GM19395 (cell line): ENCODE data around the gene CELF2.
"Not testable (repeated sequence)": the region's sequence is repeated elsewhere in the genome, so short reads cannot be mapped to it uniquely, and the experiment has no call there.

Source experiments
- ATAC-seq: cut with Tn5 transposase; IDR thresholded peaks from one replicate; pipeline ENCODE4 v1.9.1; 2021; ENCODE audit warnings: mild to moderate bottlenecking, moderate library complexity; ENCODE audit not compliant: unreplicated experiment

The CELF2 gene

DNA sequence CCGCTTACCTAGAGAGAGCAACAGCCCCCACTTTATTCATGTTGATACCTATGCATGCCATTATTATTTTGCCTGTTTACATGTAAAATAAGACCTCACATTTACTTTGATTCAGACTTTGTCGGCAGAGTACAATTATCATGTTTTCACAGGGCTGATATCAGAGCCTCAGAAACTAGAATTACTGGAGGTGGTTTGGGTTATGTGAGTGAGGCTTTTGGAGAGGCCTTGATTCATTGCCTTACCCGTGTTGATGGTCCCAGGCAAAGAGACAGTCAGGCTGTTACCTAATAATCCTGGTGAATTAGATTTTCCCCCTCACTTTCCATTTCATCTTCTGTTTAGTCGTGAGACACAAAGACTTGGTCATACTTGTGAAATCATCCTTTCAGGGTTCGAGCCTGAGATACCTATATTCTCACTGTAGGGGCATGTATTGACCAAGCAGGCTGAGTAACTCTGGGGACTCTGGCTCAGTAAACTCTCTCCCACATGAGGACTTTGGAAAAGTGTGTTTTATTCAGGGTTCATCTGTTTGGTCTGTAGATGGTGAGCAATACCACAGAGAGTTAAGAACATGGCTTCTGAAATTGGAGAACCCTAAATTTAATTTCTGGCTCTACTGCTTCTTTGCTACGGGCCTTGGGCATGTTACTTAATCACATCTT lies 150.9 kb downstream of the CELF2 start:
- ATAC-seq = no peak

DNA sequence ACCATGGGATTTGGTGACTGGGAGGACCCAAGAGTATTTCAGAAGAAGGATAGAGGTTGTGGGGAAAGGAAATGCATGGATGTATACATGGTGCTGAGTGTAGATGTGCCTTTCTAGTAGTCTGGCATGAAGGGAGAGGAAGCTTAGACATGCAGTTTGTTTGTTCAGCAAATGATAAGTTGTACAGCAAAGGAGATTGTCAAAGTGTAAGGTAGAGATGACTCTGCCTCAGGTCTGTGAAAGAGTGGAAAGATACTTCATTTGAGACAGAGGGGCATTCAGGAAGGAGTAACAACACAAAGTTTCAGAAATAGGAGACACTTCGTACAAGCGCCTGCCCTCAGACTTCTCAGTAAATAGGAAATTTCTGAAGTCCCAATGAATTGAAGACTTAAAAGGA lies 152.3 kb downstream of the CELF2 start:
- ATAC-seq = no peak

DNA sequence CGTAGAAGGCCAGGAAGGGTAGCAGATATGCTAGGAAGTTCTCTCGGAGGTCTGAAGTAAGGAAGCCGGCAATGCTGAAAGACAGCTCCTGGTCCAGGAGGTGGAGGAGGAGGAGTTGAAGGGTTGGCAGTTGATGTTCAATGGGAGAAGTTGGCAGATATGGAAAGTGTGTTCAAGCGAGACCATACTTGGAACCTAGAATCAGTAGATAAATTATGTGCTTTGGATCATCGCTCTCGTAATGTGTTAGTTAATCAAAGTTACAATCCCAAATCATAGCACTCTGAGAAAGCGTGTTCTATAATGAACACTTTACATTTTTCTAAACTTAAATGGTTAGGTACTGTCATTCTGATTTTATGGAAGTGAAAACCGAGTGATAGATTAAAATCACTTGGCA lies 152.9 kb downstream of the CELF2 start:
- no peak for ATAC-seq

DNA sequence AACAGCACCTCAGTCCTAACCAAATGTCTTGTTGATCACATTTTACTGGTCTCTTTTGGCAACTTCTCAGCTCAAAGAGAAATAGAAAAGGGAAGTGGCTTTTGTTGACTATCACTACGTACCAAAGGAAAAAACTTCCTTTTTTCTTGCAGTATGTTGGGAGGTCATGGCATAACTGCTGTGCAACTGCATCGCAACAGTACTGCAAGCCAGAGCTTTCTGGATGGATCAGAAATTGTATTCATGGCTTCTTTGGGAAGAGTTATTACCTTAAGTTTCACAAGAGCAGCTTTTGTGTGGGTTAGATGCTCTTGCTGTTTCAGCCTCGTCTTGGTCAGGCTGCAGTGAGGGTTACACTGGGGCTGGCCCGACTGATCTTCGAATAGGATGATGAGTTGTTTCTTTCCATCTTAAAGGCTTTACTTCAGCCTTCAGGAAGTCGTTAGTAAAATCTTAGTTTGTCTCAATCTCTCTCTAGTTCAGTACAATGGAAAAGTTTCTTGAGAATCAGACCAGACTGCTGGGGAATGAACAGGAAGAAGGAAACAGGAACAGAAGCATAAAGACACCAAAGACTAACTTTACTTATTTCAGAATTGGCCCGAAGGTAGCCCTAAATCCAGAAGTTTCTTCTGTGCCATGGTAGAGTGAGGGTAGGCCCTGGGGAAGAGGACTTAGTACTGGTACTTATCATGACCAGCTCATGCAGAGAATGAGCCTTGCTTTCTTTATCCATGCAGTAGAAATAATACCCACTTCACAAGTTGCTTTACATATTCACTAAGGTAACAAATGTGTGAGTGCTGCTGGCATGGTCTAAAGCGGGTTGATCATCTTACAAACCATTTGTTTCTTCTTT lies 153.6 kb downstream of the CELF2 start:
- ATAC-seq = peak; percentile 46

- no peak for ATAC-seq
These were observed 155.4 kb downstream of the CELF2 start for GRCh38 chr10:11173042-11173441.

DNA sequence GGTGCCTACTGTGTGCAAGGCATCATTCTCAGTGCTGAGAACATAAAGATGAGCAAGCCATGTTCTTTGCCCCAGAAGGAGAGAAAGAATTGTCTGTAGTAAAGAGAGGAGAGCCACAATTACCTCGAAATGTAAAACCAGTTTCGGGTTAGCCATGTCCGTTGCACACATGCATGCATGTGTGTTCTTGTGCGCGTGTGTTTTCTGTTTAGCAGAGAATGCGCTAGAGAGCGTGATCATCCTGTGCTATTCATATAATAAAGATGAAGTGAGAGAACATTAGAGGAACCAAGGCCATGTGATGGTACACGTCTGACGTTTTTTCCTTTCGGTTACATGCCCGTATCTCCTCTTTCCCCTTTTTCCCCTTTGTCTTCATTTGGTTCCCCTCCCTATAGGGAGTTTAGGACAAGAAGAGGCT lies 158.2 kb downstream of the CELF2 start:
- ATAC-seq = peak; percentile 40

DNA sequence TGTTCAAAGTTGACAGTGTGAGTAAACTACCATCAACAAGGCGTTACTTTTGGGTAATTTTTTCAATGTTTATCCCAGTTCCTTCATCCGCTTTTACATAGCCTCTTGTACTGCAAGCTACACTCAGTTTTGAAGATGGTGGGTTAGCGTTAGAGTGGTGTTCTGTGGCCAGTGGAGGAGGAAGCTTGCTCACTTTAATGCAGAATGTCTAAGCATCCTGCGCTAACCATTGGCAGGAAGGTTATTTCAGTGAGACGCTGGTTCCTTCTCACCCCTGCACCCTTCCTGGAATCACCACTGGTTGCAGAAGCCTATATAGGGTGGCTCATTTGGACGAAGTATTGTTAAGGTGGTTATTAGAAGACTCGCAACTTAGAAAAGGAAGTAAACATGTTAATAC lies 159.1 kb downstream of the CELF2 start:
- ATAC-seq = peak; percentile 25

DNA sequence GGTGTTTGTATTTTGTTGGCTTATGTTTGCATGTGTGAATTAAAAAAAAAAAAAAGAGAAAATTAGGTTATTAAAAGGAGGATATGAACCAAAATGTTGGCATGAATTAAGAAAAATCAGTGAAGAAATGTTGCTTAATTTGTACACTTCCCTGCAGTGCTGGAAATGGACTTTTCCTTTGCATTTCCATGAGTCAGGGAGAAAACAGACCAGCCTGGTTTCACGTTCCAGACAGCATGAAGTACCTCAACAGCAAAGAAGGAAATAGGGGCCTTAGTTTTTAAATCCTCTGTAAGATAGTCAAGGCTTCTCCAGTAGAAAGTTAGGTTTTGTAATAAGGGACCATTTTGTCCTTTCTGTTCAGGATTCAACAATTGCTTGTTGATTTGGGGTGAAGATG lies 159.7 kb downstream of the CELF2 start:
- ATAC-seq = no peak

- peak; percentile 18 for ATAC-seq
These were observed 160.3 kb downstream of the CELF2 start for GRCh38 chr10:11177926-11178471.

- ATAC-seq = peak; percentile 79
These were observed 161.2 kb downstream of the CELF2 start for GRCh38 chr10:11178606-11179515.

DNA sequence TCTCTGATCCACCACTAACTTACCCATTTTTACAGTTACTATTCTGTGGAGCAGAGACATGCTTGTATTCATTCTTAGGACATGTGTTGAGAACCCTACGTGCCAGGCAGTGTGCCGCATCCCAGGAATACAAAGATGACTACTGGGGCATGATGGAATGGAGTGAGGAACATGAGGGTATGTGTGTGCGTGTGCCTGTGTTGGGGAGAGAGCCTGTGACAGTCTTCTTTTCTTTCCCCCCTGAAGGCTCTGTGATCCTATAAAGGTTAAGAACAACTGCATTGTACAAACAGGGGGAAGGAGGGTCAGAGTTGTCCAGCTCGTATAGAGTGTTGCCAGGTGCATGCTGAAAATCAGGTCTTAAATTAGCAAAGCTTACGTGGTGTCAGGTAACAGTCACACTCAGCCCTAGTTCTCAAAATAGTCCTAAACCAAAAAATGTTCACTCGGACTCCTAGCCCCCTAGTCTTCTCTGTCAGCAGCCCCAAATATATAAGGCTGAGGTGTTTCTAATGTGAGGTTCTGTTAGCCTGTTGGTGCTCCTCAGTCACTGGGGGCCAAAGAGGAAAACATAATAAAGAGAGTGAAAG lies 161.9 kb downstream of the CELF2 start:
- ATAC-seq = peak; percentile 0

GRCh38 chr10:11180228-11180627 lies 162.6 kb downstream of the CELF2 start:
- ATAC-seq = peak; percentile 28

GRCh38 chr10:11181978-11182377 lies 164.3 kb downstream of the CELF2 start:
- ATAC-seq = no peak

- no peak for ATAC-seq
These were observed 165.3 kb downstream of the CELF2 start for GRCh38 chr10:11183015-11183414.

DNA sequence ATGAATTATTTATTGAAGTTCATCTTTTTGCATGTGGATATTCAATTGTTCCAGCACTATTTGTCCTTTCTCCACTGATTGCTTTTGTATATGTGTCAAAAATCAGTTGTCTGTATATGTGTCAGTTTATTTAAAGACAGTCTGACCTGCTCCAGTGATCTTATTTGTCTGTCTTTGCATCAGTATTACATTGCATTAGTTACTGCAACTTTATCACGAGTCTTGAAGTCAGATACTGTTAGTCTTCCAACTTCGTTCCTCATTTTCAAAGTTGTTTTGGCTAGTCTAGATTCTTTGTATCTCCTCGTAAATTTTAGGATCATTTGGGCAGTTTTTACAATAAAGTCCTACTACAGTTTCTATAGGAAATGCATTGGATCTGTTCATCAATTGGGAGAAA lies 166.4 kb downstream of the CELF2 start:
- no peak for ATAC-seq

DNA sequence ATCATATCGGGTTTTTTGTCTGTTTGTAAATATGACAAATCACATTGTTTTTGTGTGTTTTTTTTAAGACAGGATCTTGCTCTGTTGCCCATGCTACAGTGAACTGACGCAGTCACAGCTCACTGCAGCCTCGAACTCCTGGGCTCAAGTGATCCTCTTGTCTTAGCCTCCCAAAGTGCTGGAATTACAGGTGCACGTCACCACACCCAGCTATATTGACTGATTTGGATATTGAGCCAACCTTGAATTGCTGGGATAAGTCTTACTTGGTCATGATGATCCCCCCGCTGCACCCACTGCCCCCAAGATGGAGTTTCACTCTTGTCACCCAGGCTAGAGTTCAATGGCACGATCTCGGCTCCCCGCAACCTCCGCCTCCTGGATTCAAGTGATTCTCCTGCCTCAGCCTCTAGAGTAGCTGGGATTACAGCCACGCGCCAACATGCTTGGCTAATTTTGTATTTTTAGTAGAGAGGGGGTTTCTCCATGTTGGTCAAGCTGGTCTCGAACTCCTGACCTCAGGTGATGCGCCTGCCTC lies 167.5 kb downstream of the CELF2 start:
- not testable (repeated sequence) for ATAC-seq

DNA sequence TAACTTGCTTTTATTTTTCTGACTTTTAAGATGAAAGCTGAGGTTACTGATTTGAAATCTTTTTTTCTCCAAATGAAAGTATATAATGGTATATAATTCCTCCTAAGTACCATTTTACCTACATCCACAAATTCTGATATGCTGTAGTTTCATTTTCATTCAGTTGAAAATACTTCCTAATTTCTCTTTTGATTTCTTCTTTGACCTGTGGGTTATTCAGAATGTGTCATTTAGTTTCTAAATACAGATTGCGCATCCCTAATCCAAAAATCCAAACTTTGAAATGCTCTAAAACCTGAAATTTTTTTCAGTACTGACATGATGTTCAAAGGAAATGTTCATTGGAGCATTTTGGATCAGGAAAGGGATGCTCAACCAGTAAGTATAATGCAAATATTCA lies 168.7 kb downstream of the CELF2 start:
- ATAC-seq = no peak

DNA sequence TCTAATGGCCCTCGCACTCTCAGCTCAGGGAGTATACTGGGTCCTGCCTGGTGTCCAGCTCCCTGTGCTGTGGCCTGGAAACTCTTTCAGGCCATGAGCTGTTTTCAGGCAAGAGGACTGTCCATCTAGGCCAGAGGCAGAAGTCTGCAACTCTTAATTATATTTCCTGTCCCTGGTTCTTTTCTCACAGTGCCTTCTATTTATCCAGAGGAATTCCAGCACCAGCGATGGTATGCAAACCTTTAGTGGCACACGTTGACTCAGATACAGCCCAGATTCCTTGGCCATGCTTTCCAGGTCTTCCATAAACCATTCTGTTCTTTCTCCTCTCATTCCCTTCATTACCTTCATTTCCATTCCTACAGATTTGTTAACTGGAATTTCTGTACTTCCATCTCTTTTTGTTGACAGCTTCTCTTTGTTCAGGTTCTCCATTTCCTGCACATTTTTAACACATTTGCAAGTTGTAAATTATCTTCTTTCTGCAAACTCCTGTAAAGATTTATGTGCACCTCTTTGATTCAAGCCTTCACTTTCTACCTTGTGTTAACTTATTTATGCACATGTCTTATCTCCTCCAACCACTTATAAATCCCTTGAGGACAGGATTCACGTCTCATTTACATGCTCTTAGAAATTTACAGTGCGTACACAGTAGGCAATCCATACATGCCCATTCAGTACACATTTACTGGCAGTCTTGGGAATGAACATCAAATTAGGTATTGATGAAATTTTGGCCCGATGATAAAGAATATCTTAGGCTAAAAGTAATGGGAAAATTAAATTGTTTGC lies 172.1 kb downstream of the CELF2 start:
- ATAC-seq = no peak

GRCh38 chr10:11191190-11191589 lies 173.5 kb downstream of the CELF2 start:
- ATAC-seq = no peak

DNA sequence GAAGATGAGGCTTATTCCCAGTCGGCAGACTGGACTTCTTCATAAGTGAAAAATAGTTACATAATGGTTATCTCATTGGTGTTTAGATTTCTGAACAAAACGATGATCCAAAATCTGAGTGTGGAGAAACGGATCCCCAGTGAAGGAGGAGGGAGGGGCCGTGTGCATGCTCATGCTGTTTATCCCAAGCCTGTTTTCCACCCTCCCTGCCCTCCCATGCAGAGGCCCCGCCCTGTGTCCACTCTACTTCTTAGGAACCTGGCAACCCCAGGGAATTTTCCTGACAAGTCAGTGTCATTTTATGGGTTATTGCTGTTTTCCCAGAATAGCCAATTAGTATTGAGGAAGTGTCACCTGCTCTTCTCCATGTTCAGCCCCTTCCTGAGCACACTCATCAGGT lies 174.0 kb downstream of the CELF2 start:
- ATAC-seq = no peak
